Right atrium auricular region (tissue), 2 donors: Measurements from ENCODE around the gene THUMPD2. TPM values are rescaled to one million over a fixed set of nuclear protein-coding genes. Genes with fewer than 3 reads are reported as not detected.
"Not testable (repeated sequence)": the region's sequence is repeated elsewhere in the genome, so short reads cannot be mapped to it uniquely, and the experiment has no call there.

ENCODE experiments used
- DNase-seq: peaks from one replicate; pipeline ENCODE4 v3.0.0-alpha.2; 2019; ENCODE audit warnings: low spot score
- H3K27ac ChIP-seq, 2 donors: fragments of 200-600 bp; sonication (generic); 1 replicate in 1 of 2; 2 replicates in 1 of 2; pipeline ENCODE4 v1.5.1; 2016 to 2019
- H3K27me3 ChIP-seq, 2 donors: fragments of 200-600 bp; sonication (generic); one replicate each; pipeline versions ENCODE4 v1.5.1 to v1.6.0; 2017 to 2019
- H3K36me3 ChIP-seq: fragments of 200-600 bp; sonication (generic); one replicate; pipeline ENCODE4 v1.5.1; 2016
- H3K4me1 ChIP-seq, 2 donors: fragments of 200-600 bp; sonication (generic); one replicate each; pipeline versions ENCODE4 v1.5.1 to v1.6.0; 2017 to 2019
- H3K4me3 ChIP-seq, 2 donors: fragments of 200-600 bp; sonication (generic); 1 replicate in 1 of 2; 2 replicates in 1 of 2; pipeline ENCODE4 v1.5.1; 2017 to 2019; ENCODE audit warnings: mild to moderate bottlenecking in 1 of 2, moderate library complexity in 1 of 2
- H3K9me3 ChIP-seq, 2 donors: fragments of 200-600 bp; sonication (generic); one replicate each; pipeline ENCODE4 v1.5.1; 2019
- CTCF ChIP-seq, 2 donors: fragments of 200-600 bp; sonication (generic); IDR thresholded peaks; one replicate each; pipeline ENCODE4 v1.5.1; 2019; ENCODE audit warnings: antibody characterized with exemption in 2 of 2
- total RNA-seq, 2 donors: library from RNA; depleted of rRNA; stranded (reverse); fragments of >200 nt; gene quantifications; one replicate each; pipeline ENCODE4 v1.1.0, GENCODE V29; 2016

Gene THUMPD2
- total RNA-seq, 2 donors from 2014 or later = 5.9 to 9.4 TPM

DNA sequence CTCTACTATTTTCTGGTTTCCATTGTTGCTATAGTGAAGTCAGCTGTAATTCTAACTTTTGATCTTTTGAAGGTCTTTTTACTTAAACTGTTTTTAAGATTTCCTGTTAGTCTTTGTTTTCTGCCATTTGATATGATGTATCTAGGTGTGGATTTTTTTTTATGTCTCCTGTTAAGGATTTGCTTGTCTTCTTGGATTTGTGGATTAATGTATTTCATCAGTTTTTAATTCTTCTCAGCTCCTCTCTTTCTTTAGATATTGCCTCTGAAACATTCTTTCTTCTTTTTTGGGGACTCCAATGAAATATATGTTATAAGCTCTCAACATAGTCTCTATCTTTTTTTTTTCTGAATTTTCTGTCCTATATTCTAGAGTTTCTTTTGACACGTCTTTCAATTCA, 24.8 kb upstream of the THUMPD2 start:
- Histone ChIP-seq H3K4me3 (no peak overlapping the region), H3K36me3 (no peaks in the 10 kb centered on the region), H3K9me3 (peaks cover 0 to 30% of the 10 kb centered on the region in 2 donors), H3K4me1 (no peaks in the 10 kb centered on the region), H3K27me3 (no peaks in the 10 kb centered on the region), H3K27ac (no peak overlapping the region)
- no peak for TF ChIP-seq CTCF (IDR thresholded peaks at IDR 0.05)
- no peak for DNase-seq

GRCh38 chr2:39800752-39801151, 21.7 kb upstream of the THUMPD2 start:
- no peak for TF ChIP-seq CTCF (IDR thresholded peaks at IDR 0.05)
- DNase-seq = no peak
- H3K27me3 ChIP-seq = no peaks in the 10 kb centered on the region

DNA sequence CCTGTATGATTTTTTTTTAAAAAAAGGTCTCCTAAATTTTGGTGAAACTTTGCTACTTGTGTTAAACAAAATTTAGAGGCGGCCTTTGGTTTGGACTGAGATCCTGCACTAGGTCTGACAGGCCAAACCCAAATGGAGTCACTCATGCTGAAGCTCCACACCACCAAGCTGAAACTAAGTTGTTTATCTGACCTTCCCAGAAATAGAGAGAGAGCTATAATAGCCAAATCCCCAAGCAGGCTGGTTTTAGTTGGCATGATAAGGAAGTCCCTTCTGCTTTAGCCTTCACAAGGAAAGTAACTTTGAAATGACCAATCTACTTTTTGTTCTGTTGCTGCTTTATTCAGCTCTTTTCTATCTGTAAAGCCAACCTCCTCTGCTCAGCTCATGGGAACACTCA, 17.1 kb upstream of the THUMPD2 start:
- Histone ChIP-seq H3K4me3 (no peak overlapping the region), H3K27ac (no peak overlapping the region), H3K27me3 (no peaks in the 10 kb centered on the region), H3K4me1 (peaks cover 0 to 5% of the 10 kb centered on the region in 2 donors), H3K9me3 (no peaks in the 10 kb centered on the region), H3K36me3 (no peaks in the 10 kb centered on the region)
- DNase-seq = no peak
- no peak for TF ChIP-seq CTCF (IDR thresholded peaks at IDR 0.05)

More at GRCh38 chr2:39800752-39801151, 21.7 kb upstream of the THUMPD2 start:
- peaks cover 0 to 5% of the 10 kb centered on the region in 2 donors for H3K4me1 ChIP-seq
- H3K36me3 ChIP-seq = no peaks in the 10 kb centered on the region
- peaks cover 0 to 30% of the 10 kb centered on the region in 2 donors for H3K9me3 ChIP-seq
- no peak overlapping the region for H3K4me3 ChIP-seq
- H3K27ac ChIP-seq = no peak overlapping the region

GRCh38 chr2:39790216-39790818, 11.3 kb upstream of the THUMPD2 start:
- DNase-seq, H3K27ac ChIP-seq, H3K9me3 ChIP-seq, H3K4me1 ChIP-seq, H3K4me3 ChIP-seq, H3K36me3 ChIP-seq, H3K27me3 ChIP-seq: not testable (repeated sequence)

- no peak for DNase-seq
- no peaks in the 10 kb centered on the region for H3K4me1 ChIP-seq
- TF ChIP-seq CTCF (IDR thresholded peaks at IDR 0.05) = no peak
- no peak overlapping the region for H3K4me3 ChIP-seq
- H3K27ac ChIP-seq = no peak overlapping the region
- H3K9me3 ChIP-seq = peaks cover 0 to 10% of the 10 kb centered on the region in 2 donors
- no peaks in the 10 kb centered on the region for H3K27me3 ChIP-seq
- no peaks in the 10 kb centered on the region for H3K36me3 ChIP-seq
Observed at GRCh38 chr2:39787950-39788349, 8.9 kb upstream of the THUMPD2 start.

- TF ChIP-seq CTCF (IDR thresholded peaks at IDR 0.05) = no peak
- DNase-seq = no peak
- no peaks in the 10 kb centered on the region for H3K4me1 ChIP-seq
Observed at GRCh38 chr2:39786761-39787522, 7.9 kb upstream of the THUMPD2 start.

More at GRCh38 chr2:39786761-39787522, 7.9 kb upstream of the THUMPD2 start:
- H3K27me3 ChIP-seq = no peaks in the 10 kb centered on the region
- H3K9me3 ChIP-seq = peaks cover 0 to 10% of the 10 kb centered on the region in 2 donors
- H3K27ac ChIP-seq = no peak overlapping the region
- H3K4me3 ChIP-seq = no peak overlapping the region
- H3K36me3 ChIP-seq = no peaks in the 10 kb centered on the region
